IMR-90 (cell line): ENCODE measurements around the gene CSGALNACT2. TPM values are rescaled to one million over a fixed set of nuclear protein-coding genes. Genes with fewer than 3 reads are reported as not detected.

ENCODE experiments used
- ATAC-seq: fragments of 200-7000 bp; cut with Tn5 transposase; 2 replicates; pipeline ENCODE4 v1.9.1; 2020; ENCODE audit warnings: low read depth, mild to moderate bottlenecking, moderate library complexity
- BruUV-seq: library from RNA; stranded (reverse); fragments of 400-500 nt; replicated peaks from 2 replicates; lab custom pipeline; 2021; lab: Mats Ljungman, UMichigan
- CTCF ChIA-PET: fragments of 300-600 bp; formaldehyde crosslinking; extraction: SDS; loops from one replicate; lab custom pipeline; 2021; ENCODE audit warnings: antibody characterized with exemption; lab: Yijun Ruan, JAX
- POLR2A ChIA-PET: fragments of 300-600 bp; sonication (Branson Sonifier 250); formaldehyde crosslinking; loops from one replicate; lab custom pipeline; 2022; ENCODE audit warnings: antibody characterized with exemption; ENCODE audit not compliant: unreplicated experiment; lab: Charles Lee
- DNase-seq: peaks from one replicate; pipeline ENCODE4 v3.0.0; 2013
- H2AFZ ChIP-seq: replicated peaks from 2 replicates; pipeline ENCODE3; 2013; ENCODE audit warnings: low read length, mild to moderate bottlenecking; ENCODE audit not compliant: poor library complexity
- H2AK5ac ChIP-seq: 2 replicates; pipeline ENCODE4 v1.6.1; 2013; ENCODE audit warnings: low read depth, low read length, inconsistent platforms
- H2AK9ac ChIP-seq: replicated peaks from 2 replicates; pipeline ENCODE3; 2013; ENCODE audit warnings: mild to moderate bottlenecking, low read depth, low read length, moderate library complexity; ENCODE audit not compliant: poor library complexity
- H2BK120ac ChIP-seq: 2 replicates; pipeline ENCODE4 v1.6.1; 2013; ENCODE audit warnings: low read depth, low read length, inconsistent platforms
- H2BK15ac ChIP-seq: 3 replicates; pipeline ENCODE4 v1.6.1; 2013; ENCODE audit warnings: low read depth, low read length, inconsistent platforms
- H2BK20ac ChIP-seq: 2 replicates; pipeline ENCODE4 v1.6.1; 2013; ENCODE audit warnings: low read depth, mild to moderate bottlenecking, inconsistent platforms, low read length, moderate library complexity
- H2BK5ac ChIP-seq: 2 replicates; pipeline ENCODE4 v1.6.1; 2013; ENCODE audit warnings: mild to moderate bottlenecking, low read depth, low read length, inconsistent platforms; ENCODE audit not compliant: poor library complexity, severe bottlenecking
- H3K14ac ChIP-seq: replicated peaks from 2 replicates; pipeline ENCODE4 v1.6.1; 2013; ENCODE audit warnings: low read depth, low read length, inconsistent platforms
- H3K18ac ChIP-seq: 2 replicates; pipeline ENCODE4 v1.6.1; 2013; ENCODE audit warnings: low read depth, low read length, control low read depth
- H3K23ac ChIP-seq: 2 replicates; pipeline ENCODE4 v1.6.1; 2013; ENCODE audit warnings: low read depth, low read length, inconsistent platforms
- H3K27ac ChIP-seq: 2 replicates; pipeline ENCODE4 v1.5.1; 2013; ENCODE audit warnings: mild to moderate bottlenecking, control low read depth, low read length; ENCODE audit not compliant: insufficient read depth
- H3K27me3 ChIP-seq: 2 replicates; pipeline ENCODE4 v1.6.1; 2013; ENCODE audit warnings: low read length; ENCODE audit not compliant: control insufficient read depth, insufficient read depth
- H3K36me3 ChIP-seq: 2 replicates; pipeline ENCODE4 v1.6.1; 2013; ENCODE audit warnings: low read length, mixed read lengths; ENCODE audit not compliant: control insufficient read depth, insufficient read depth
- H3K4ac ChIP-seq: 2 replicates; pipeline ENCODE4 v1.6.1; 2013; ENCODE audit warnings: low read depth, low read length, inconsistent platforms
- H3K4me1 ChIP-seq: 2 replicates; pipeline ENCODE4 v1.6.1; 2013; ENCODE audit warnings: low read length, mixed read lengths; ENCODE audit not compliant: control insufficient read depth, insufficient read depth
- H3K4me2 ChIP-seq: 2 replicates; pipeline ENCODE4 v1.6.1; 2013; ENCODE audit warnings: low read depth, mild to moderate bottlenecking, control low read depth, low read length, moderate library complexity
- H3K4me3 ChIP-seq: 2 replicates; pipeline ENCODE4 v1.5.1; 2013; ENCODE audit warnings: low read depth, mild to moderate bottlenecking, control low read depth, low read length, moderate library complexity; ENCODE audit not compliant: insufficient read depth
- H3K56ac ChIP-seq: 2 replicates; pipeline ENCODE4 v1.6.1; 2013; ENCODE audit warnings: low read length, inconsistent platforms; ENCODE audit not compliant: insufficient read depth; ENCODE audit errors: extremely low read depth
- H3K79me1 ChIP-seq, 2 experiments: 2 replicates each; pipeline ENCODE4 v1.6.1; 2013; ENCODE audit warnings: low read length in 2 of 2, inconsistent platforms in 1 of 2, low read depth in 1 of 2
- H3K9ac ChIP-seq: 2 replicates; pipeline ENCODE4 v1.6.1; 2013; ENCODE audit warnings: low read depth, low read length, control low read depth
- H3K9me1 ChIP-seq: 2 replicates; pipeline ENCODE4 v1.6.1; 2013; ENCODE audit warnings: low read length, inconsistent platforms; ENCODE audit not compliant: insufficient read depth
- H3K9me3 ChIP-seq: 2 replicates; pipeline ENCODE4 v1.6.1; 2013; ENCODE audit warnings: low read length; ENCODE audit not compliant: control insufficient read depth, insufficient read depth
- H4K20me1 ChIP-seq: 2 replicates; pipeline ENCODE4 v1.6.1; 2013; ENCODE audit warnings: low read length, inconsistent platforms; ENCODE audit not compliant: insufficient read depth
- H4K5ac ChIP-seq: 2 replicates; pipeline ENCODE4 v1.6.1; 2013; ENCODE audit warnings: mild to moderate bottlenecking, low read depth, low read length, control low read depth
- H4K8ac ChIP-seq, 2 experiments: 2 replicates each; pipeline ENCODE4 v1.6.1; 2013; ENCODE audit warnings: low read depth in 2 of 2, low read length in 2 of 2, control low read depth in 1 of 2, inconsistent platforms in 1 of 2
- H4K91ac ChIP-seq: 2 replicates; pipeline ENCODE4 v1.6.1; 2013; ENCODE audit warnings: low read depth, low read length, inconsistent platforms; ENCODE audit not compliant: insufficient read depth
- BHLHE40 ChIP-seq: fragments of 150-350 bp; IDR thresholded peaks from 2 replicates; pipeline ENCODE4 v1.6.1; 2016; ENCODE audit warnings: mild to moderate bottlenecking, low read depth, low read length
- CEBPB ChIP-seq: IDR thresholded peaks from 2 replicates; pipeline ENCODE4 v1.6.1; 2012; ENCODE audit warnings: low read depth, low read length, improper control_type of control experiment
- CHD1 ChIP-seq: IDR thresholded peaks from 2 replicates; pipeline ENCODE4 v1.6.1; 2012; ENCODE audit warnings: low read depth, low read length, improper control_type of control experiment
- CTCF ChIP-seq: conservative IDR thresholded peaks from 2 replicates; pipeline ENCODE4 v1.5.1; 2012; ENCODE audit warnings: mild to moderate bottlenecking, low read depth, low read length, improper control_type of control experiment
- FOS ChIP-seq: fragments of 150-350 bp; IDR thresholded peaks from 2 replicates; pipeline ENCODE4 v1.6.1; 2016; ENCODE audit warnings: low read depth, low read length
- MAFK ChIP-seq: IDR thresholded peaks from 2 replicates; pipeline ENCODE4 v1.6.1; 2012; ENCODE audit warnings: low read depth, low read length, improper control_type of control experiment
- MAZ ChIP-seq: IDR thresholded peaks from 2 replicates; pipeline ENCODE4 v1.6.1; 2012; ENCODE audit warnings: low read depth, mild to moderate bottlenecking, low read length, improper control_type of control experiment, moderate library complexity, borderline replicate concordance
- MXI1 ChIP-seq: IDR thresholded peaks from 2 replicates; pipeline ENCODE4 v1.6.1; 2012; ENCODE audit warnings: low read depth, mild to moderate bottlenecking, low read length, moderate library complexity, borderline replicate concordance
- NFE2L2 ChIP-seq: fragments of 150-350 bp; IDR thresholded peaks from 2 replicates; pipeline ENCODE4 v1.6.1; 2016; ENCODE audit warnings: low read depth, mild to moderate bottlenecking, low read length
- POLR2A ChIP-seq: IDR thresholded peaks from 2 replicates; pipeline ENCODE4 v1.6.1; 2012; ENCODE audit warnings: mild to moderate bottlenecking, low read depth, low read length
- RAD21 ChIP-seq: IDR thresholded peaks from 2 replicates; pipeline ENCODE4 v1.6.1; 2012; ENCODE audit warnings: low read length, improper control_type of control experiment
- RCOR1 ChIP-seq: IDR thresholded peaks from 2 replicates; pipeline ENCODE4 v1.6.1; 2012; ENCODE audit warnings: mild to moderate bottlenecking, low read length, improper control_type of control experiment; ENCODE audit not compliant: insufficient replicate concordance
- RFX5 ChIP-seq: IDR thresholded peaks from 2 replicates; pipeline ENCODE4 v1.8.0; 2012; ENCODE audit warnings: low read depth, mild to moderate bottlenecking, low read length, moderate library complexity
- WGBS, 2 experiments: methylation state at CpG; one replicate each; pipeline versions ENCODE4 v1.1.5 to v1.1.7; 2013; ENCODE audit warnings: missing lambda C conversion rate in 2 of 2; ENCODE audit not compliant: insufficient read length in 1 of 2; ENCODE audit errors: extremely low coverage in 2 of 2; 5-methylcytosine and 5-hydroxymethylcytosine counted together
- dilution Hi-C: fragments of 300-500 bp; cut with HindIII; formaldehyde crosslinking; loops from one replicate; pipeline ENCODE4 v1.14.3; 2018; ENCODE audit warnings: low sequenced_read_pairs; ENCODE audit not compliant: unreplicated experiment
- in situ Hi-C: fragments of 300-500 bp; cut with MboI; formaldehyde crosslinking; loops from 3 replicates; pipeline ENCODE4 v1.14.3; 2019; ENCODE audit warnings: low sequenced_read_pairs, inconsistent platforms, mixed read lengths
- intact Hi-C: fragments of 100-400 bp; cut with micrococcal nuclease; formaldehyde crosslinking; loops from 2 replicates; pipeline ENCODE4 v1.10.0; 2022
- polyA plus RNA-seq, 3 experiments: library from polyadenylated mRNA; depleted of rRNA; stranded (reverse); fragments of >200 nt; gene quantifications; 2 replicates each; pipeline ENCODE4 v1.2.3, GENCODE V29; 2012; ENCODE audit warnings: low replicate concordance in 1 of 3
- total RNA-seq: library from RNA; depleted of rRNA; stranded (reverse); fragments of >200 nt; gene quantifications from 2 replicates; pipeline ENCODE4 v1.2.3, GENCODE V29; 2012
- TF ChIP-seq, protein P1 (sequence below): fragments of 150-350 bp; IDR thresholded peaks from 2 replicates; pipeline ENCODE4 v1.6.1; 2016; ENCODE audit warnings: low read depth, mild to moderate bottlenecking, low read length, moderate library complexity, borderline replicate concordance
- TF ChIP-seq, protein P2 (sequence below): fragments of 150-350 bp; IDR thresholded peaks from 2 replicates; pipeline ENCODE4 v1.6.1; 2017; ENCODE audit warnings: mild to moderate bottlenecking, antibody characterized with exemption, low read length, low read depth

Gene CSGALNACT2
- total and polyA plus RNA-seq, 2 of the 4 experiments (the other 2 are of a cell fraction): 6.5 to 13.1 TPM

DNA sequence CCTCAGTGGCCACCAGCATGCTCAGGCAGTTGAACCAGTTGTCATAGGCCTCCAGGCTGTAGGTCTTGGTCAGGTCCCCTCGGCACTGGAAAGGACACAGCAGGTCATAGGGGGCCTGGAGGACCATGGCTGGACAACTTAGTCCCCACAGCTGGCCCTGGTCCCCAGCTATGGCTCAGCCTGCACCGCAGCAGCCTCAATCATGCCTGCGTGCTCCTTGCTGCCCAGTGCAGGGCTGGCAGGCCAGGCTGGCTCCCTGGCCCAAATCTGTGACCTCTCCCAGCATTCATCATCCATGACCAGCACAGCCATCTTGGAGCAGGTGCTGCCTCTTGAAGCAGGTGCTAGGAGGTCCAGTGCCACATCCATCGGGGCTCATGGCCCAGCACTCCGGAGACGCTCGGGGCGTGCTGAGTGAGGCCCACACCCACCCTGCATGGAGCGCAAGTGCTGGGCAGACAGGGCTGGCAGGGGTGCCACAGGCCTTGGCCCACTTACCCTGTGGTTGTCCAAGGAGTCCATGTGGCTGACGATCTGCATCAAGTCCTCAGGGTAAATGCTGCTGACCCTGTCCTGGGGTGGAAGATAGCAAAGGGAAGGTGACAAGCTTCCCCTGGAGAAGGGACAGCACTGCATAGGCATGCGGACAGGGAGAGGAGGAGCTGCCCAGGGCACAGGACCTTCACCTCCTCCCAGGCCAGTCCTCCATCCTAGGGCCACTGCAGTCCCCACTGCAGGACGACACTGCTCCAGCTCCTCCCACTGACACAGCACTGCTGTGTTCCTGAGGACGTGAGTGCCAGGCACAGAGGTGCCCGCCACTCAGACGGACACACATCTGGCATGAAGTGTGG lies 61.7 kb downstream of the CSGALNACT2 start:
- DNase-seq (no peak), ATAC-seq (no peak)
- Histone ChIP-seq H3K9me3 (no peaks in the 10 kb centered on the region), H2AK9ac (no peak overlapping the region), H3K14ac (no peak overlapping the region), H3K4ac (no peak overlapping the region), H2AK5ac (no peak overlapping the region), H3K56ac (no peak overlapping the region), H3K4me1 (no peaks in the 10 kb centered on the region; the same call in 1 of the 2 replicates), H3K36me3 (no peaks in the 10 kb centered on the region), H4K5ac (no peak overlapping the region), H3K4me3 (no peak overlapping the region), H2BK120ac (no peak overlapping the region), H3K18ac (no peak overlapping the region), H3K9ac (no peak overlapping the region), H4K20me1 (no peaks in the 10 kb centered on the region; the same call in 1 of the 2 replicates), H3K23ac (no peak overlapping the region), H2BK5ac (no peak overlapping the region), H3K4me2 (no peak overlapping the region), H3K27me3 (no peaks in the 10 kb centered on the region; the same call in 1 of the 2 replicates), H2BK20ac (no peak overlapping the region), H4K91ac (no peak overlapping the region), H4K8ac (no peak overlapping the region), H3K79me1 (no peaks in the 10 kb centered on the region), H3K27ac (no peak overlapping the region), H3K9me1 (no peaks in the 10 kb centered on the region), H2BK15ac (no peak overlapping the region), H2AFZ (peak overlapping the region; percentile 37)
- ChIA-PET POLR2A (no interaction called here), CTCF (no interaction called here)
- intact Hi-C loops (loop anchor here (10.0 kb wide), 1 partner anchor 145 kb away; no protein-coding TSS in a partner anchor), in situ Hi-C loops (no loop called here), dilution Hi-C loops (no loop called here)
- no TSS peak for BruUV-seq
- 82% methylated on average over 6 of the region's 15 CpGs; no CpG with 5 or more reads in 1 of the 2 experiments for WGBS, 2 experiments
- TF ChIP-seq, protein P1, sequence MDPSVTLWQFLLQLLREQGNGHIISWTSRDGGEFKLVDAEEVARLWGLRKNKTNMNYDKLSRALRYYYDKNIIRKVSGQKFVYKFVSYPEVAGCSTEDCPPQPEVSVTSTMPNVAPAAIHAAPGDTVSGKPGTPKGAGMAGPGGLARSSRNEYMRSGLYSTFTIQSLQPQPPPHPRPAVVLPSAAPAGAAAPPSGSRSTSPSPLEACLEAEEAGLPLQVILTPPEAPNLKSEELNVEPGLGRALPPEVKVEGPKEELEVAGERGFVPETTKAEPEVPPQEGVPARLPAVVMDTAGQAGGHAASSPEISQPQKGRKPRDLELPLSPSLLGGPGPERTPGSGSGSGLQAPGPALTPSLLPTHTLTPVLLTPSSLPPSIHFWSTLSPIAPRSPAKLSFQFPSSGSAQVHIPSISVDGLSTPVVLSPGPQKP: no peak
- no peak for TF ChIP-seq MAZ
- no peak for TF ChIP-seq BHLHE40
- TF ChIP-seq NFE2L2: no peak
- TF ChIP-seq RAD21: no peak
- TF ChIP-seq CEBPB: no peak
- TF ChIP-seq RFX5: no peak
- no peak for TF ChIP-seq MAFK
- TF ChIP-seq RCOR1: no peak
- no peak for TF ChIP-seq CHD1
- TF ChIP-seq, protein P2, sequence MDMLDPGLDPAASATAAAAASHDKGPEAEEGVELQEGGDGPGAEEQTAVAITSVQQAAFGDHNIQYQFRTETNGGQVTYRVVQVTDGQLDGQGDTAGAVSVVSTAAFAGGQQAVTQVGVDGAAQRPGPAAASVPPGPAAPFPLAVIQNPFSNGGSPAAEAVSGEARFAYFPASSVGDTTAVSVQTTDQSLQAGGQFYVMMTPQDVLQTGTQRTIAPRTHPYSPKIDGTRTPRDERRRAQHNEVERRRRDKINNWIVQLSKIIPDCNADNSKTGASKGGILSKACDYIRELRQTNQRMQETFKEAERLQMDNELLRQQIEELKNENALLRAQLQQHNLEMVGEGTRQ: no peak
- no peak for TF ChIP-seq MXI1
- no peak for TF ChIP-seq POLR2A
- no peak for TF ChIP-seq CTCF
- no peak for TF ChIP-seq FOS
